ENCODE data around the gene OR52M1. TPM values are rescaled to one million over a fixed set of nuclear protein-coding genes. Genes with fewer than 3 reads are reported as not detected.
A peak's percentile ranks its signal among the peaks of the same experiment; 100 is the strongest.

Gene OR52M1
- total RNA-seq, 5 donors from 2014 or later (not counting 1 experiment from before 2014, with no cell fraction given): not detected

DNA sequence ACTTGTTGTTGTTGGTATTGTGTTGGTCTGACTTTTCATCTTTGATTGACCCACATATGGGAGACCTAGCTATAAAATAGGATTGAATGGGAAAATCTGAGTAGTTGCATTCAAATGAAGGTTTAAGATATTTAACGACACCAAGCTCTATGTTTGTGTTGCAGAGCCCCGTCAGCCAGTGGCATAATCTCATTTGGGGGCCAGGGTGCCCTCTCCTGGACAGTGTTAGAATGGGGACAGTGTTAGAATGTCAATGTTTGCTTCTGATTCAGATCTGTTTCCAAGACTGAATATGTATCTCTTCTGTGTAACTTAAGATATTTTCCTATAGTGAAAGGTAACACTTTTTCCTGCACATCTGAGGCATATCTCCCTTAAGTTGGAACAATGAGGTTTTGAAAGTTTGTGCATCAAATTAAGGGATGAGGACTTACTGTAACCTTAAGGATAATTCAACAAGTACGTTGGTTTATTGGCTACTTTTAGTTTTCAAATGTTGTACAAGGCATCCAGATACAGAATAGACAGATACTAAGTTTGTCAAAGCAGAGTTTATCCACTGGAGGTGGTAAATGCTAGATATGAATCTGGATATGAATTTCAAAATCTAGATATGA, 5.3 kb upstream of the OR52M1 start:
- ChIA-PET CTCF (interaction anchor here (0.7 to 5.2 kb wide), 8 partner anchors 13 to 357 kb away, joined by 3 to 49 read pairs (median 3); no protein-coding TSS in a partner anchor), POLR2A (no interaction called here)
- no peak overlapping the region for H3K4me3 ChIP-seq (ENCODE audit: control insufficient read depth in 1 of 2, extremely low read depth in 1 of 2, low read length in 1 of 2)
- Mint-ChIP-seq H3K27ac (no peak overlapping the region), H3K4me3 (no peak overlapping the region), H3K4me1 (no peaks in the 10 kb centered on the region), H3K27me3 (peaks cover 6 to 15% of the 10 kb centered on the region in 2 donors), H3K9me3 (no peaks in the 10 kb centered on the region), H3K36me3 (no peaks in the 10 kb centered on the region)
- WGBS (ENCODE audit: insufficient coverage): 45% methylated on average over 2 of the region's 3 CpGs
- H3K27ac ChIP-seq (ENCODE audit: low read length): no peak overlapping the region
- no peaks in the 10 kb centered on the region for H3K9me3 ChIP-seq
- H3K4me1 ChIP-seq (ENCODE audit: control insufficient read depth in 1 of 2, extremely low read depth in 1 of 2, insufficient read depth in 2 of 2, low read length in 2 of 2): no peaks in the 10 kb centered on the region
- DNase-seq: peak in 31 of 35 experiments; percentile 9 to 65 (median 35)
- H3K36me3 ChIP-seq (ENCODE audit: control insufficient read depth in 2 of 2, extremely low read depth in 1 of 2, insufficient read depth in 1 of 2, low read length in 1 of 2): no peaks in the 10 kb centered on the region
- peak in 2 of 4 experiments; percentile 50 to 64 for ATAC-seq (replicated peaks in 1 of 4)
- H3K27me3 ChIP-seq (replicated peaks in 1 of 2; ENCODE audit: control insufficient read depth in 2 of 2, extremely low read depth in 1 of 2, insufficient read depth in 2 of 2, low read length in 1 of 2): no peaks in the 10 kb centered on the region

DNA sequence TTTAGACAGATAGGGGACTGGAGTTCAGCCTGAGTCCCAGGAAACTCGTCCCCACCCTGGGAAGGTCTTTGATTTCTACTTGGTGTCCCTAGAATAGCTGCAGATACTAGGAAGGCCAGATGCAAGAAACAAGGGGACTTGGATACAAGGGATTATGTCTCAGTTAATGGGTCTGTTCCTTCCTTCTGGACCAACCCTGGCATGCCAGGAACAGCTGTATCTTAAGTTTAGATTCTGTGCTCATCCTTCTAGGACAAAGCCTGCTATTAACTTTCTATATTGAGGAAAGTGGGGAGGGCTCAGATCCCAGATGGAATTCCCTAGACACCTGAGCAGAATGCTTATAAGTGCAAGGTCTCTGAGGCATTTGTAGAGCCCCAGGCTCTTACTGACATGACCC, 3.9 kb upstream of the OR52M1 start:
- H3K27me3 Mint-ChIP-seq: peaks cover 8 to 17% of the 10 kb centered on the region in 2 donors
- H3K4me3 Mint-ChIP-seq: no peak overlapping the region
- POLR2A ChIA-PET: no interaction called here
- WGBS (ENCODE audit: insufficient coverage): no CpG with 5 or more reads among the region's 1 CpG
- no peak overlapping the region for H3K4me3 ChIP-seq (ENCODE audit: control insufficient read depth in 1 of 2, extremely low read depth in 1 of 2, low read length in 1 of 2)
- H3K27ac Mint-ChIP-seq: no peak overlapping the region
- no peak overlapping the region for H3K27ac ChIP-seq (ENCODE audit: low read length)
- no peaks in the 10 kb centered on the region for H3K4me1 Mint-ChIP-seq
- H3K36me3 Mint-ChIP-seq: no peaks in the 10 kb centered on the region
- no peaks in the 10 kb centered on the region for H3K4me1 ChIP-seq (ENCODE audit: control insufficient read depth in 1 of 2, extremely low read depth in 1 of 2, insufficient read depth in 2 of 2, low read length in 2 of 2)
- DNase-seq (no peak), ATAC-seq (replicated peaks in 1 of 4) (no peak)
- no peaks in the 10 kb centered on the region for H3K9me3 Mint-ChIP-seq
- peaks cover 0 to 6% of the 10 kb centered on the region in 2 experiments for H3K27me3 ChIP-seq (replicated peaks in 1 of 2; ENCODE audit: control insufficient read depth in 2 of 2, extremely low read depth in 1 of 2, insufficient read depth in 2 of 2, low read length in 1 of 2)
- no peaks in the 10 kb centered on the region for H3K9me3 ChIP-seq
- CTCF ChIA-PET: interaction anchor here (1.1 to 5.2 kb wide), 3 partner anchors 354 to 357 kb away, joined by 3 to 49 read pairs (median 39); no protein-coding TSS in a partner anchor
- H3K36me3 ChIP-seq (ENCODE audit: control insufficient read depth in 2 of 2, extremely low read depth in 1 of 2, insufficient read depth in 1 of 2, low read length in 1 of 2): no peaks in the 10 kb centered on the region

DNA sequence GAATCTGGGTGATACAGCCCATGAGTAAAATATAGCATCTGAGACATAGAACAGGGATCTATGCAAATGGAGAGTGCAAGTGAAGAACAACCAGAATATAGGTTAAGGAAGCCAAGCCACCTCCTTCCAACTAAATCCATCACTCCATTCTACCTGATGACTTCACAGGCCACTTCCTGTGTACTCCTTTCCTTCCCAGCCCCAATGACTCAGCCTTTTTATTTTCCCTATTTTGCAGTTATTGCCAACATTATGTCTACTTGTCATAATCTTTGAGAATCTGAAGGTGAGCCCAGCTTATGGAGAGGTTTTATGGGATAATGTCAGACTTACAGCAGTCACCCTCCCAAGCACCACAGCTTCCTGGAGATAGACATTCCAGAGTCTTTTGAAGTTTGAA, 1.4 kb upstream of the OR52M1 start:
- ATAC-seq (replicated peaks in 1 of 4) (no peak), DNase-seq (no peak)
- H3K9me3 Mint-ChIP-seq: no peaks in the 10 kb centered on the region
- Histone ChIP-seq H3K27ac (ENCODE audit: low read length) (no peak overlapping the region), H3K9me3 (no peaks in the 10 kb centered on the region), H3K4me3 (ENCODE audit: control insufficient read depth in 1 of 2, extremely low read depth in 1 of 2, low read length in 1 of 2) (no peak overlapping the region), H3K27me3 (replicated peaks in 1 of 2; ENCODE audit: control insufficient read depth in 2 of 2, extremely low read depth in 1 of 2, insufficient read depth in 2 of 2, low read length in 1 of 2) (peaks cover 0 to 6% of the 10 kb centered on the region in 2 experiments), H3K36me3 (ENCODE audit: control insufficient read depth in 2 of 2, extremely low read depth in 1 of 2, insufficient read depth in 1 of 2, low read length in 1 of 2) (no peaks in the 10 kb centered on the region), H3K4me1 (ENCODE audit: control insufficient read depth in 1 of 2, extremely low read depth in 1 of 2, insufficient read depth in 2 of 2, low read length in 2 of 2) (no peaks in the 10 kb centered on the region)
- H3K27me3 Mint-ChIP-seq: peaks cover 5 to 11% of the 10 kb centered on the region in 2 donors
- H3K27ac Mint-ChIP-seq: no peak overlapping the region
- H3K36me3 Mint-ChIP-seq: no peaks in the 10 kb centered on the region
- H3K4me1 Mint-ChIP-seq: no peaks in the 10 kb centered on the region
- H3K4me3 Mint-ChIP-seq: no peak overlapping the region
- CTCF ChIA-PET: interaction anchor here (1.0 to 2.4 kb wide), 2 partner anchors 356 kb away, joined by 3 to 14 read pairs; no protein-coding TSS in a partner anchor
- POLR2A ChIA-PET: no interaction called here

DNA sequence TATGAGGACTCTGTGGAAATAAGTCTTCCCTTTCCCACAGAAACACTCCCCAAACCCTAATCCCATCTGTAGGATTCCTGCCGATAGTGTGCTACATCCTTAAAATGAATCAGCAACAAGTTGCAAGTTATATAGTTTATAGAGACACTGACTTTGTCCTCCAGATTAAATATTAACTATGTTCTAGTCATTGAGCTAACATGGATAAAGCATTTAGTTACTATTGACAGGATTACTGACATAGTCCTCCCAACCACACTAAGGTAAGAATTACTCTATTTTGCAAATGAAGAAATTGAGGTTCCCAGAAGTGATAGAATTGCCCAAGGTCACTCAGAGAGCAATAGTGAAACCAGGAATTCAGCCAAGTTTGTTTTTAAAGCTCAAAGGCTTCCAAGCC, 1.9 kb downstream of the OR52M1 start:
- Histone ChIP-seq H3K27ac (ENCODE audit: low read length) (no peak overlapping the region), H3K36me3 (ENCODE audit: control insufficient read depth in 2 of 2, extremely low read depth in 1 of 2, insufficient read depth in 1 of 2, low read length in 1 of 2) (no peaks in the 10 kb centered on the region), H3K9me3 (no peaks in the 10 kb centered on the region), H3K27me3 (replicated peaks in 1 of 2; ENCODE audit: control insufficient read depth in 2 of 2, extremely low read depth in 1 of 2, insufficient read depth in 2 of 2, low read length in 1 of 2) (peaks cover 0 to 14% of the 10 kb centered on the region in 2 experiments), H3K4me3 (ENCODE audit: control insufficient read depth in 1 of 2, extremely low read depth in 1 of 2, low read length in 1 of 2) (no peak overlapping the region), H3K4me1 (ENCODE audit: control insufficient read depth in 1 of 2, extremely low read depth in 1 of 2, insufficient read depth in 2 of 2, low read length in 2 of 2) (no peaks in the 10 kb centered on the region)
- CTCF ChIA-PET: interaction anchor here (0.6 to 1.3 kb wide), 3 partner anchors 9 to 360 kb away, joined by 3 to 4 read pairs (median 3); no protein-coding TSS in a partner anchor
- DNase-seq: no peak
- Mint-ChIP-seq H3K4me3 (no peak overlapping the region), H3K4me1 (no peaks in the 10 kb centered on the region), H3K36me3 (no peaks in the 10 kb centered on the region), H3K27ac (no peak overlapping the region), H3K9me3 (no peaks in the 10 kb centered on the region), H3K27me3 (peaks cover 11 to 25% of the 10 kb centered on the region in 2 donors)
- WGBS (ENCODE audit: insufficient coverage): no CpG with 5 or more reads among the region's 1 CpG
- no peak for ATAC-seq (replicated peaks in 1 of 4)
- POLR2A ChIA-PET: no interaction called here

DNA sequence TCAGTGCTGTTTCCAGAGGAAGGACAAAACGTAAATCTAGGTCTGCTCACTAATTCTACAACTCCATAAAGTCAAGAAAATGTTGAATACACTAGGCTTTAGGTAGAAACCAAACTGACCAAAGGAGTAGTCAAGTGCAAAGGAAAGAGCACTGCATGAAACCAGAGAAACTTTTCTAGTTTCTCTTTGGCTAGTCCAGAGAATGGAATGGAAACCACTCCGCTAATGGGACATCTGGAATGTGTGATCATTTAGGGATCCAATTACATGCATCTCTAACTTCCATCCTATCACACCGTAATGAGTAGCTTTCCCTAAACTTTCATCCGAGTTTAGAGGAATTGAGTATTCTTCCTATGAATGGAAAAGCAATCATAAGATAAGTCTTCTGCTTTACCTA, 2.4 kb downstream of the OR52M1 start:
- Mint-ChIP-seq H3K27me3 (peaks cover 12 to 25% of the 10 kb centered on the region in 2 donors), H3K36me3 (no peaks in the 10 kb centered on the region), H3K4me3 (no peak overlapping the region), H3K27ac (no peak overlapping the region), H3K9me3 (no peaks in the 10 kb centered on the region), H3K4me1 (no peaks in the 10 kb centered on the region)
- POLR2A ChIA-PET: no interaction called here
- no peak overlapping the region for H3K27ac ChIP-seq (ENCODE audit: low read length)
- ATAC-seq (replicated peaks in 1 of 4): no peak
- CTCF ChIA-PET: interaction anchor here in 1 of 2 donors (1.3 kb wide), 1 partner anchor 9 kb away, joined by 3 read pairs; no protein-coding TSS in a partner anchor
- H3K36me3 ChIP-seq (ENCODE audit: control insufficient read depth in 2 of 2, extremely low read depth in 1 of 2, insufficient read depth in 1 of 2, low read length in 1 of 2): no peaks in the 10 kb centered on the region
- no peaks in the 10 kb centered on the region for H3K9me3 ChIP-seq
- DNase-seq: no peak
- peaks cover 0 to 15% of the 10 kb centered on the region in 2 experiments for H3K27me3 ChIP-seq (replicated peaks in 1 of 2; ENCODE audit: control insufficient read depth in 2 of 2, extremely low read depth in 1 of 2, insufficient read depth in 2 of 2, low read length in 1 of 2)
- no peaks in the 10 kb centered on the region for H3K4me1 ChIP-seq (ENCODE audit: control insufficient read depth in 1 of 2, extremely low read depth in 1 of 2, insufficient read depth in 2 of 2, low read length in 2 of 2)
- WGBS (ENCODE audit: insufficient coverage): no CpG with 5 or more reads among the region's 4 CpGs
- no peak overlapping the region for H3K4me3 ChIP-seq (ENCODE audit: control insufficient read depth in 1 of 2, extremely low read depth in 1 of 2, low read length in 1 of 2)

DNA sequence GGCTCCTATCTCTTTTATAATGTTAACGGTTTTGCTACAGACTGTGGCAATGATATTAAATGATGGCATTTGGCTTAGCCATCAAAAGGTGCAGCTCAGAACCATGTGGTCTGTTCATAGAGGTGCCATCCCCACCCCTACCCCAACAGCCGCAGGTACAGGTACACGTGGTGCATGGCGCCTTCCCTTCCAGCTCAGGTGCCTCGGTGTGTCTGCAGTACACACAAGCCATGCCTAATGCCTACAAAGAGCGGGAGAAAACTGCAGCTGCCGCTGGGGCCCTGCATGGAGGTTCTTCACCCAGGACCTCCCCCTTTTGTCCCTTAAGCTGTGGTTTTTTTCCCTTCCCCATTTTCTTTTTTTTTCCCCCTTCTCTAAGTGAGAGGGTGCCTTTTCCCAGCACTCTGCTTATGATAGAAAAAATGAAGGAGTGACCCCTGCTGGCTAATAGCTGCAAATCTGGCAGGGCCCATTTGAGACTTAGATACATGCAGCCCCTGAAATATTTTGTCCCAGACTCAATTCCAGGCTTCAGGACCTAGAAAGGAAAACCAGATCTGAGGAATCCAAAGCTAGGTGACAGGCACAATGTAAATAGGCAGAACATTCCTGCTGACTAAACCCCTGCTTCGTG, 6.5 kb downstream of the OR52M1 start:
- no peak for ATAC-seq (replicated peaks in 1 of 4)
- Histone ChIP-seq H3K9me3 (no peaks in the 10 kb centered on the region), H3K36me3 (ENCODE audit: control insufficient read depth in 2 of 2, extremely low read depth in 1 of 2, insufficient read depth in 1 of 2, low read length in 1 of 2) (no peaks in the 10 kb centered on the region), H3K4me1 (ENCODE audit: control insufficient read depth in 1 of 2, extremely low read depth in 1 of 2, insufficient read depth in 2 of 2, low read length in 2 of 2) (no peaks in the 10 kb centered on the region), H3K27ac (ENCODE audit: low read length) (no peak overlapping the region), H3K4me3 (ENCODE audit: control insufficient read depth in 1 of 2, extremely low read depth in 1 of 2, low read length in 1 of 2) (no peak overlapping the region), H3K27me3 (replicated peaks in 1 of 2; ENCODE audit: control insufficient read depth in 2 of 2, extremely low read depth in 1 of 2, insufficient read depth in 2 of 2, low read length in 1 of 2) (peaks cover 0 to 15% of the 10 kb centered on the region in 2 experiments)
- H3K27ac Mint-ChIP-seq: no peak overlapping the region
- 79% methylated on average over 4 of the region's 8 CpGs for WGBS (ENCODE audit: insufficient coverage)
- peaks cover 17 to 35% of the 10 kb centered on the region in 2 donors for H3K27me3 Mint-ChIP-seq
- H3K4me1 Mint-ChIP-seq: no peaks in the 10 kb centered on the region
- no peaks in the 10 kb centered on the region for H3K36me3 Mint-ChIP-seq
- no peaks in the 10 kb centered on the region for H3K9me3 Mint-ChIP-seq
- peak in 1 of 35 experiments; percentile 8 for DNase-seq
- no peak overlapping the region for H3K4me3 Mint-ChIP-seq
- POLR2A ChIA-PET: no interaction called here
- CTCF ChIA-PET: interaction anchor here (0.5 to 0.7 kb wide), 2 partner anchors 24 to 364 kb away, joined by 3 to 4 read pairs; no protein-coding TSS in a partner anchor
